SU-DHL-6 (cell line): ENCODE data around the gene DDX17.

Experiments used
- EZH2phosphoT487 ChIP-seq: fragments of 200-600 bp; sonication (generic), shearing (Covaris generic); conservative IDR thresholded peaks from 2 replicates; pipeline ENCODE4 v1.6.1; 2018; ENCODE audit warnings: mild to moderate bottlenecking, antibody characterized with exemption, low read length, moderate library complexity, mixed read lengths
- TF ChIP-seq, protein P1 (sequence below): fragments of 200-600 bp; sonication (generic); IDR thresholded peaks from one replicate; pipeline ENCODE4 v1.5.1; 2017; ENCODE audit warnings: antibody characterized with exemption, mild to moderate bottlenecking, low read length, moderate library complexity; ENCODE audit not compliant: insufficient read depth, poor library complexity, severe bottlenecking

DNA sequence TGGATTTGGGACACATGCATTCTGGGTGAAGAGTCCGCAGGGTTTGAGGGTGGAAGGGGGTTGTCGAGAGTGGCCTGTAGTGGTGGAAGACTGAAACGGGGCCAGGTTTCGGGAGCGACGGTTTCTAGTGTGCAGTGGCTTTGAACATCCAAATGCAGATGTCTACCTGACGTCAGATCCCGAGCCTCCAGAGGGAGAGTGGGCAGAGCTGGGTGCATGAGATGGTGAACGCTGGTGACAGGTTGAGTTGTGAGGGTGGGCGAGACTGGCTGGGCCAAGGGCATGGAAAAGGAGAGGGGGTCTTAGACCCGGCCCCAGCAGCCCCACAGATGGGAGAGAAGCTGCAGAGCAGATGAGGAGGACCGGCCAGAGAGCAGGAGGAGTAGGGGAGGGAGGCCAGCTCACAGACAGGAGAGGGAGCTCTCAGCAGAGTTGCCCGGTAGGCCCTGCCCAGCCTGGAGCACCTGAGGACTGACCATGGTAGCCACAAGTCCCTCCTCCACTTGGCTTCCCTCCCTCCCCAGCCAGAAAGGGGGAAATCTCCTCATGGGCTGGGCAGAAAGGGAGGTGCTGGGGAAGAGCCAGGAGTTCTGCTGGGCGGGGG, 65.3 kb downstream of the DDX17 start:
- TF ChIP-seq, protein P1, sequence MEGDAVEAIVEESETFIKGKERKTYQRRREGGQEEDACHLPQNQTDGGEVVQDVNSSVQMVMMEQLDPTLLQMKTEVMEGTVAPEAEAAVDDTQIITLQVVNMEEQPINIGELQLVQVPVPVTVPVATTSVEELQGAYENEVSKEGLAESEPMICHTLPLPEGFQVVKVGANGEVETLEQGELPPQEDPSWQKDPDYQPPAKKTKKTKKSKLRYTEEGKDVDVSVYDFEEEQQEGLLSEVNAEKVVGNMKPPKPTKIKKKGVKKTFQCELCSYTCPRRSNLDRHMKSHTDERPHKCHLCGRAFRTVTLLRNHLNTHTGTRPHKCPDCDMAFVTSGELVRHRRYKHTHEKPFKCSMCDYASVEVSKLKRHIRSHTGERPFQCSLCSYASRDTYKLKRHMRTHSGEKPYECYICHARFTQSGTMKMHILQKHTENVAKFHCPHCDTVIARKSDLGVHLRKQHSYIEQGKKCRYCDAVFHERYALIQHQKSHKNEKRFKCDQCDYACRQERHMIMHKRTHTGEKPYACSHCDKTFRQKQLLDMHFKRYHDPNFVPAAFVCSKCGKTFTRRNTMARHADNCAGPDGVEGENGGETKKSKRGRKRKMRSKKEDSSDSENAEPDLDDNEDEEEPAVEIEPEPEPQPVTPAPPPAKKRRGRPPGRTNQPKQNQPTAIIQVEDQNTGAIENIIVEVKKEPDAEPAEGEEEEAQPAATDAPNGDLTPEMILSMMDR, result no peak
- no peak for TF ChIP-seq EZH2phosphoT487
